GM18499 (cell line): Measurements from ENCODE around the gene INF2.
"Not testable (repeated sequence)": the region's sequence is repeated elsewhere in the genome, so short reads cannot be mapped to it uniquely, and the experiment has no call there.

ENCODE experiments used
- ATAC-seq: cut with Tn5 transposase; IDR thresholded peaks from one replicate; pipeline ENCODE4 v1.9.1; 2021; ENCODE audit warnings: moderate number of reproducible peaks; ENCODE audit not compliant: insufficient read depth, unreplicated experiment

INF2 gene

DNA sequence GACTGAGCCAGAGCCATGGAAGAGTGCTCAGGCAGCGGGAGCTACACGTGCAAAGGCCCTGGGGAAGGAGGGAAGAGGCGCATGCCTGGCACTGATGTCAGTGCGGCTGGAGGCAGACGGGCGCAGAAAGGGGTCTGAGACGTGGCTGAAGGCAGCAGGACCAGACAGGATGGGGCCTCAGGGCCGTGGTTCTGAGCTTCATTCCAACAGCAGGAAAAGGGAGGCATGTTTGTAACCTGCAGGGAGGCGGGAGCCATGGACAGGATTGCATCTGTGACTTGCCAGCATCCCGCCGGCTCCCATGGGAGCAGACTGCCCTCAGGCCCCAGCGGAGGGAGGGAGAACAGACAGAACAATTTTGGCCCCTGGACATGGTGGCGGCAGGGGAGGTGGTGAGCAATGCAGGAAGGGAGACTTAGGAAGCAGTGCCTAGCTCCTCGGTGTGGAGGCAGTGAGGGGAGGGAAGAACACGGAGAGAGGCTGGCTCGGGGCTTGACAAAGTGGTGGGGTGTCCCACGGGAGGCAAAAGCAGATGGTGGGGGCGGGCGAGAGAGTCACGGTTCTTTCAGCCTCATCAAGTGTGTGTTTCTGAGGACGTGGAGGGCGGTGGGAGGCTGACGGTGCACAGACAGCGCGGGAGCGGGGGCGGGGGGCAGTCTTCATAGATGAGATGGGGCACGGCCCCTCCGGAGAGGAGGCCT lies 33.3 kb upstream of the INF2 start:
- no peak for ATAC-seq

DNA sequence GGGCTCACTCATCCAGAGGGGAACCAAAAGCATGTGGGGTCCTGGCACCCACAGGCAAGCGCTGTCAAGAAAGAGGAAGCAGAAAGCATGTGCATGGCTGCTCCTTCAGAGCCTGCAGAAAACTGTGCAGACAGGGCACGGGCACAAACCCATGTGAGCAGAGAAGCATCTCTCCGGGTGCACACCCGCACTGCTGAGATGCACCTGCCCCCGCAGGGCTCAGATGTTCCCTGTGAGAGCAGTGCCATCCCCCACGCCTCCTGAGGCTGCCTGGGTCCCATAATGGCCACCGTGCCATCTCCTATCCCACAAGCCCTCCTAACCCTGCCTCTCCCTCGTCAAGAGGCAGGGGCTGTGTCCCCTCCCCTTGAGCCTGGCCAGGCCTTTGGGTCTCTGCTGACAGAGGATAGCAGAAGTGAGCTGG lies 32.3 kb upstream of the INF2 start:
- ATAC-seq: no peak

DNA sequence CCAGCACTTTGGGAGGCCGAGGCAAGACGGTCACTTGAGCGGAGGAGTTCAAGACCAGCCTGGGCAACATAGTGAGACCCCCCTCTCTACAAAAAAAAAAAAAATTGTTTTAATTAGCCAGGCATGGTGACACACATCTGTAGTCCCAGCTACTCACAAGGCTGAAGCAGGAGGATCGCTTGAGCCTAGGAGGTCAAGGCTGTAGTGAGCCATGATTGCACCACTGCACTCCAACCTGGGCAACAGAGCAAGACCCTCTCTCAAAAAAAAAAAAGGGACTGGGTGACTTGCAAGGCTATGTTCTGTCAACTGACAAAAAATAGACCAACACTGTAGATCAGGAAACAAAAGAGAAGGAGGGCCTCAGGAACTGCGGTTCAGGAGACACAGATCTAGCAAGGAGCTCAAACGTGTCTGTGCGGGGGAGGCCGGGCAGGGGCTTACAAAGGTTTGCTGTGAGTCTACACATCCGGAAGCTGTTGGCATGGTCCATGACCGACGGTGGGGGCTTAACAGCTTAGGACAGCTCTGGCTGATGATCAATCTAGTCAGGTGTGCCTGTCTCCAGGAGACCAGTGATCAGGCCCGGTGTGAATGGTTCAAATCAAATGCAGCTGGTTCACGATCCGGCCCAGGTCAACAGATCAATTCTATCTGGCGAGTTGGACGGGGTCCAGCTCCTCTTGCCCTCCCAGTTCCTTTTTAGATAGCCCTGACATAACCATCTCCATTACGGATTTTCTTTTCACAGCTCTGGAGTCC lies 31.7 kb upstream of the INF2 start:
- no peak for ATAC-seq

- ATAC-seq: no peak
Observed at GRCh38 chr14:104658325-104658712, 31.1 kb upstream of the INF2 start.

GRCh38 chr14:104659146-104659545 lies 30.3 kb upstream of the INF2 start:
- ATAC-seq: no peak

DNA sequence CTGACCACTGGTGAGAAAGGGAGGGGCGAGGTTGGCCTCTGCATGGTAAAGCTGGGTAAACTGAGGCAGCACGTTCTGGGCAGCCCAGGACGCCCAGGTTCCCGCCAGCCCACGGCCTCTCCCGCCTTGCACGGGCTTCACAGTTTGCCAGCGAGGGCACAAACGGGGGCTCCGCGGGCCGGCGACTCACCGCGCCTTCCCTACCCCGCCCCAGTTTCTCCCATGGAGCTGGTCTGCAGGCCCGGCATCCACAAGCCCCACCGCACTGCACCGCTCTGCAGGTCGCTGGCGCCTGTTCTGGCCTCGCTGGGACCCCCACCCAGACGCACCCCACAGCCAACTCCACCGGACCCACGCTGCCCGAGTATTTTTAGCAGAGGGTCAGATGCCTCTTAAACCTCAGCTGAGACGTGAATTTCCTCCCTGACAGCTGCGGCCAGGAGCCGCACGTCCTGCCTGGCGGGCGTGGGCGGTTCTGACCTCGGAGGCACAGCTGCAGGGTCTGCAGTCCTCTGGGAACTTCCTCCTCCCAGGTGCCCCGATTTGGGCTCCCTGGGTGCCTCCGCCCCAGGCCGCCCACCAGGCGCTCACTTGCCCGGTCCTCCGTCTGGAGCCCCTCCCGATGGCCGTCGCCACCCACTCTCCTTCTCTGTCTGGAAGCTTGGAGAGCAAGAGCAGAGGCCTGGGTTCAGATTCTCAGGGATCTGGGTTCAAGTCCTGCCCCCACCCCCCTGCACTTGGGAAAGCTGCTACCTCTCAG lies 29.5 kb upstream of the INF2 start:
- ATAC-seq: no peak

GRCh38 chr14:104660597-104660996 lies 28.8 kb upstream of the INF2 start:
- ATAC-seq: no peak

DNA sequence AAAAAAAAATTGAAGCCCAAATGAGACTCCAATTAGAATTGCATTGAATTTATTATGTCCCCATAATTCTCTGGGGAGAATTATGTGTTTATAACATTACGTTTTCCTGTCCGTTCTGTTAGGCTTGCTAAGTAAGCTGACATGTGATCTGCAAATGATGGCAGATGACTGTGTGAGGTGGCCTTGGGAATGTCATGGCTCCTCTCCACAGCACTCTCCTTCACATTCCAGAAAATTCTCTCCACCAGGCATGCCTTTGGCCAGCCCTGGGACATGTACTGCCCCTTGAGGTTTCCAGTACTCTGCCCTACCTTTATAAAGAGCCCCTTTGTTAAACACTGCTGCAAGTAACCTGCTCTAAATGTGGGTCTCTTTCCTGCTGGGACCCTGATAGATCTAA lies 28.3 kb upstream of the INF2 start:
- ATAC-seq: no peak

GRCh38 chr14:104661528-104662157 lies 27.8 kb upstream of the INF2 start:
- not testable (repeated sequence) for ATAC-seq

DNA sequence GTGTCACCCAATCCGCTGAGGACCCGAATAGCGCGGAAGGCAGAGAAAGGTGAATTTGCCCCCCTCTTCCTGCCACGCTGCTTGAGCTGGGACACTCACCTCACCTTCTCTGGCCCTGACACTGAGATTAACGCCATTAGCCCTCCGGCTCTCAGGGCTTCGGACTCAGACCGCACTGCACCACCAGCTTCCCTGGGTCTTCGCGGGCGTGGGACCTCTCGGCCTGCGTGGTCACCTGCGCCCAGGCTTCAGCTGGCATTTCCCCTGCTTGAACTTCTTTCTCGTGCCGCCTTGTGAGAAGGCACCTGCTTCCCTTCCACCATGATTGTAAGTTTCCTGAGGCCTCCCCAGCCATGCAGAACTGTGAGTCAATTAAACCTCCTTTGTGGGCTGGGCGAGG lies 26.9 kb upstream of the INF2 start:
- not testable (repeated sequence) for ATAC-seq

DNA sequence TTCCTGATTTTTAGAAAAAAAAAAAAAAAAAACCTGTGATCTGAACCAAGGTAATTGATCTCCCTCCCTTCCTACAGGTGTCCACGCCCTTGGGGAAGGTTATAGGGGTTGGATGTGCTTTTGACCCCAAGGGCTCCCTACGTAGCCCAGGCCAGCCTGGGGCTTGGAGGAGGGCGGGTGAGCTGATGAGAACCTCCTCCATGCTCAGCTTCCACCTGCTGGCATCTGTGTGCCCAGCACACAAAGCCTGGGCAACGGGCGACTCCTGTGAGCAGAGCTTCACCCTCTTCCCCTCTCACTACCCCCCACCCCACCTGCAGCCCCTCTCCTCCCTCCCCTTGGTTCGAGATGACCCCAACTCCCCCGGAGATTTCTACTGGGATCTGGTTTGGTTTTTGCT lies 25.3 kb upstream of the INF2 start:
- ATAC-seq: no peak

GRCh38 chr14:104664588-104664987 lies 24.8 kb upstream of the INF2 start:
- no peak for ATAC-seq

- no peak for ATAC-seq
Observed at GRCh38 chr14:104665114-104665656, 24.2 kb upstream of the INF2 start.

DNA sequence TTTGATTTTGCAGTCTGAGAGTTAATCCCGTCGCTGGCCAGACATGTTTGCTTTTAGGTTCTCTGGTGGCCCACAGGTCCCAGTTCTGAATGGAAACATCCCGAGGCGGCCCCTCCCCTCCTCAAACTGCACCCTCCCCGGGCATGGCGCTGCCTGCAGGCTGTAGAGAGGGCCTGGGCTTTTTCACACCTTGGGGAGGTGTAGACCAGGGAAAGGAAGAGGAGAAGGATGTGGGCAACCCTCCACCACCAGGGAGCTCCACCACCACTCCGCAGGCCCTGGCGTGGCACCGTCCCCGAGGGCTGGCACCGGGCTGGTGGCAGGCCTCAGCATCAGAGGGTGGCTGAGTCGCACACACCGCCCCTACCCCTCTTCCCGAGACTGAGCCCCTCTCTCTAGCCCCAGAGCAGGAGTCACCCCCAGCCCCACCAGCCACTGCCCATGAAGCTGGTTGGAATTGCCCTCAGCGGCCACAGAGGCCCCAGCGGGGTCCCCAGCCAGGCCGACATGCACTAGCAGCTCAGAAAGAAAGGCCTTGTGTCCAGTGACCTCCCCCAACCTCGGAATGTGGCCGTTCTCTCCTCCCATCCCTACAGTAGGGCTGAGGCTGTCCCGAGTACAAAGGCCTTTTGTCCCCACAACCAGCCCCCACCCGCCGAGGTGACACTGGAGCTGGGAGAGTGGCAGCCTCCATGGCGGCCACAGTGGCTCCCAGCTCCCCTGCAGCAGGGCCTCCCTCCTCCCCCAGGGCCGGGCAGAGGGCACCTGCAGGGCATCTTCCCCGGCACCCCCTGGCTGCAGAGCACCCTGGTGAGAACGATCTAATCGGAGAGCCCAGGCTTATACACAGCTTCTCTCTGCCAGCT lies 23.5 kb upstream of the INF2 start:
- ATAC-seq: no peak

DNA sequence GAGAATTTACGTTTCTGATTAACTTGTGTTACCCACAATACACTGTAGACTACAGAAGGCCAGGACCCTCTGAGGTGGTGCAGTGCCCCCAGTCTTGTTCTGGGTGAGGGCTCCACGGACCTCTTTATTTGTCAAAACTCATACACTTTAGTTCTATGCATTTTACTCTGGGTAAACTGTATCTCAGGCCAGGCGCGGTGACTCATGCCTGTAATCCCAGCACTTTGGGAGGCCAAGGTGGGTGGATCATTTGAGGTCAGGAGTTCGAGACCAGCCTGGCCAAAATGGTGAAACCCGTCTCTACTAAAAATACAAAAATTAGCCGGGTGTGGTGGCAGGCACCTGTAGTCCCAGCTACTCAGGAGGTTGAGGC lies 22.9 kb upstream of the INF2 start:
- not testable (repeated sequence) for ATAC-seq

DNA sequence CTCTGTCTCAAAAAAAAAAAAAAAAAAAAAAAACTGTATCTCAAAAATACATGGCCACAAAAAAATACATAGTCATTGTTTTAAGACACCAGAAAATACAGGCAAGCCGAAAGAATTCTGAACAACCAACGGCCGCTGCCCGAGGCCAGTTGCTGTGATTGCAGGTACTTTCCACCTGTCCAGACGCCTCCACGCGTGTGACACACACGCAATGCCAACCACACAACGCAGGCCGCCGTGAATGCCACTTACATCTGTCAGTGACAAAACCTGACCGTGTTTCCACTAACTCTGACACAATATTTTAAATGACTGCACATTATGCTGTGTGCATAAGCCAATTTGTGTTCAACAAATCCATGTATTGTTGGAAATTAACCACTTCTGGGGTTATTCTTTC lies 22.4 kb upstream of the INF2 start:
- no peak for ATAC-seq

GRCh38 chr14:104669697-104670096 lies 19.7 kb upstream of the INF2 start:
- no peak for ATAC-seq

DNA sequence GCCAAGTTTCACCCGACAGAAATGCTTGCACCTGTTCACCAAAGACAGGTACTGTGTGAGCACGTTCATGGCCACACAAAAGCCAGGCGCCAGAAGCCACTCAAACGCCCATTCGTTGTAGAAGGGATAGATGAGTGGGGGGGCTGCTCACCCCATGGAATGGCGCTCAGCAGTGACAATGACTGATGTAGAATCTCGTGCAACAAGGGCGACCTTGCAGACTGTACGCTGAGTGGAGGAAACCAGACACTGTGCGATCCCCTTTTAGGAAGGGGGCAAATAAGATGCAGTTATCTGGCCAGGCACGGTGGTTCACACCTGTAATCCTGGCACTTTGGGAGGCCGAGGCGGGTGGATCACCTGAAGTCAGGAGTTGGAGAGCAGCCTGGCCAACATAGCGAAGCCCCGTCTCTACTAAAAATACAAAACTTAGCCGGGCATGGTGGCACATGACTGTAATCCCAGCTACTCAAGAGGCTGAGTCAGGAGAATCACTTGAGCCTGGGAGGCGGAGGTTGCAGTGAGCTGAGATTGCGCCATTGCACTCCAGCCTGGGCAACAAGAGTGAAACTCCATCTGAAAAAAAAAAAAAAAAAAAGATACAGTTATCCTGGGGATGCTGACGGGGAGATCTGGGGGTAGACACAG lies 18.0 kb upstream of the INF2 start:
- not testable (repeated sequence) for ATAC-seq

DNA sequence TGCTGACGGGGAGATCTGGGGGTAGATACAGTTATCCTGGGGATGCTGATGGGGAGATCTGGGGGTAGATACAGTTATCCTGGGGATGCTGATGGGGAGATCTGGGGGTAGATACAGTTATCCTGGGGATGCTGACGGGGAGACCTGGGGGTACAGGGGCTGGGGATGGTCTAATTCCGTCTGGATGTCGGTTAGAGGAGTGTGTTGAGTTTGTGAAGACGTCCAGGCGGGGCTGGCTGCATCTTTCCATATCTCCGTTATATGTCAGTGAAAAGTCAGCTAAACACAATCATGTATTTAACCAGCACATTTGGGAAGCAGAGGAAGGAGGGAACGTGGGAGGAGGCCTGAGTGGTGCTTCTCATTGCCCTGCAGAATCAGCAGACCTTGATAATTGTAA lies 17.3 kb upstream of the INF2 start:
- not testable (repeated sequence) for ATAC-seq
